Measurements from ENCODE around the gene PCNX2.
A peak's percentile ranks its signal among the peaks of the same experiment; 100 is the strongest.

DNA sequence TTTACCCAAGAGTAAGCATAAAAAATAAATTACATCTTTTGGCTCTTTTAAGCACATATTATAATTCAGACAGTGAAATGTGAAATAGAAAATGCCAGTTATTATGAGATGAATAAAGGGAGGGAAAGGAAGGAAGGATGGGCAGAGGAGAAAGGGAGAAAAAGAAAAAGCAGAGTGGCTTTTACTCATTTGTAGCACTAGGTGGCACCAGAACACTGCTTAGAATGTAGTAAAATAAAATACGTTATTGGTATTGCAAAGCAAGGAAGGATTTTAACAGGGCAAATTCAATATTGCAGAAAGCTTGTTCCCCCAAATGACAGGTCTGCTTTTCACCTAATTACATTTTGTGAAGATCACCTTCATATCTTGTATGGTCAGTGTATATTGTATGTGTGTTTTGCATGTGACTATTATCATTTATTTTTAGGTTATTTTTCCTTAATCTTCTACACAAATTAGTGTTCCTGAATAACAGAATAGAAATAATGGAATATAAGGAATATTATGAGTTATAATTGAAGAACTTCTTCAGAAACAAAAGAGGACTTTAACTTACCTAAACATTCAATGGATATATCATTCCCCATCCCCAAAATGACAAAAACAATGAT is 9.1 kb upstream of the PCNX2 start:
- TF ChIP-seq, protein P1, sequence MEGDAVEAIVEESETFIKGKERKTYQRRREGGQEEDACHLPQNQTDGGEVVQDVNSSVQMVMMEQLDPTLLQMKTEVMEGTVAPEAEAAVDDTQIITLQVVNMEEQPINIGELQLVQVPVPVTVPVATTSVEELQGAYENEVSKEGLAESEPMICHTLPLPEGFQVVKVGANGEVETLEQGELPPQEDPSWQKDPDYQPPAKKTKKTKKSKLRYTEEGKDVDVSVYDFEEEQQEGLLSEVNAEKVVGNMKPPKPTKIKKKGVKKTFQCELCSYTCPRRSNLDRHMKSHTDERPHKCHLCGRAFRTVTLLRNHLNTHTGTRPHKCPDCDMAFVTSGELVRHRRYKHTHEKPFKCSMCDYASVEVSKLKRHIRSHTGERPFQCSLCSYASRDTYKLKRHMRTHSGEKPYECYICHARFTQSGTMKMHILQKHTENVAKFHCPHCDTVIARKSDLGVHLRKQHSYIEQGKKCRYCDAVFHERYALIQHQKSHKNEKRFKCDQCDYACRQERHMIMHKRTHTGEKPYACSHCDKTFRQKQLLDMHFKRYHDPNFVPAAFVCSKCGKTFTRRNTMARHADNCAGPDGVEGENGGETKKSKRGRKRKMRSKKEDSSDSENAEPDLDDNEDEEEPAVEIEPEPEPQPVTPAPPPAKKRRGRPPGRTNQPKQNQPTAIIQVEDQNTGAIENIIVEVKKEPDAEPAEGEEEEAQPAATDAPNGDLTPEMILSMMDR (IDR thresholded peaks at IDR 0.05; ENCODE audit: low read length) = peak; percentile 92
- no peak for TF ChIP-seq EZH2 (optimal IDR thresholded peaks at IDR 0.05; ENCODE audit: low read depth, low read length)
